Measurements from ENCODE around the gene HBA1. TPM values are rescaled to one million over a fixed set of nuclear protein-coding genes. Genes with fewer than 3 reads are reported as not detected.
A peak's percentile ranks its signal among the peaks of the same experiment; 100 is the strongest.

HBA1 gene
- total and polyA plus RNA-seq, 9 of the 15 experiments (the other 6 are each of a cell fraction or from before 2014, with no cell fraction given), result 128 to 2,388 (median 380) TPM

- TF ChIP-seq, protein P1, sequence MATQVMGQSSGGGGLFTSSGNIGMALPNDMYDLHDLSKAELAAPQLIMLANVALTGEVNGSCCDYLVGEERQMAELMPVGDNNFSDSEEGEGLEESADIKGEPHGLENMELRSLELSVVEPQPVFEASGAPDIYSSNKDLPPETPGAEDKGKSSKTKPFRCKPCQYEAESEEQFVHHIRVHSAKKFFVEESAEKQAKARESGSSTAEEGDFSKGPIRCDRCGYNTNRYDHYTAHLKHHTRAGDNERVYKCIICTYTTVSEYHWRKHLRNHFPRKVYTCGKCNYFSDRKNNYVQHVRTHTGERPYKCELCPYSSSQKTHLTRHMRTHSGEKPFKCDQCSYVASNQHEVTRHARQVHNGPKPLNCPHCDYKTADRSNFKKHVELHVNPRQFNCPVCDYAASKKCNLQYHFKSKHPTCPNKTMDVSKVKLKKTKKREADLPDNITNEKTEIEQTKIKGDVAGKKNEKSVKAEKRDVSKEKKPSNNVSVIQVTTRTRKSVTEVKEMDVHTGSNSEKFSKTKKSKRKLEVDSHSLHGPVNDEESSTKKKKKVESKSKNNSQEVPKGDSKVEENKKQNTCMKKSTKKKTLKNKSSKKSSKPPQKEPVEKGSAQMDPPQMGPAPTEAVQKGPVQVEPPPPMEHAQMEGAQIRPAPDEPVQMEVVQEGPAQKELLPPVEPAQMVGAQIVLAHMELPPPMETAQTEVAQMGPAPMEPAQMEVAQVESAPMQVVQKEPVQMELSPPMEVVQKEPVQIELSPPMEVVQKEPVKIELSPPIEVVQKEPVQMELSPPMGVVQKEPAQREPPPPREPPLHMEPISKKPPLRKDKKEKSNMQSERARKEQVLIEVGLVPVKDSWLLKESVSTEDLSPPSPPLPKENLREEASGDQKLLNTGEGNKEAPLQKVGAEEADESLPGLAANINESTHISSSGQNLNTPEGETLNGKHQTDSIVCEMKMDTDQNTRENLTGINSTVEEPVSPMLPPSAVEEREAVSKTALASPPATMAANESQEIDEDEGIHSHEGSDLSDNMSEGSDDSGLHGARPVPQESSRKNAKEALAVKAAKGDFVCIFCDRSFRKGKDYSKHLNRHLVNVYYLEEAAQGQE (IDR thresholded peaks at IDR 0.05; ENCODE audit: borderline replicate concordance), result peak; percentile 82
- TF ChIP-seq, protein P1 (CRISPR knock-in tag; IDR thresholded peaks at IDR 0.05; ENCODE audit: low read depth), result 0 out of 2 replicates have a peak, but pooled peaks have one; percentile 43
- TF ChIP-seq MLX (CRISPR knock-in tag; conservative IDR thresholded peaks at IDR 0.05) (no peak), SMARCA5 (IDR thresholded peaks at IDR 0.05) (peak; percentile 50; the same call in 1 of the 2 replicates), ELF4 (CRISPR knock-in tag; IDR thresholded peaks at IDR 0.05) (no peak), ZNF830 (CRISPR knock-in tag; IDR thresholded peaks at IDR 0.05) (no peak), KLF16 (IDR thresholded peaks at IDR 0.05) (no peak), CHD2 (IDR thresholded peaks at IDR 0.05; ENCODE audit: low read depth, low read length) (no peak), SFPQ (IDR thresholded peaks at IDR 0.05; ENCODE audit: low read depth, low read length) (no peak), TCFL5 (CRISPR knock-in tag; conservative IDR thresholded peaks at IDR 0.05) (no peak), MCM5 (IDR thresholded peaks at IDR 0.05; ENCODE audit: low read depth) (no peak), ZNF174 (CRISPR knock-in tag; IDR thresholded peaks at IDR 0.05) (no peak), RBM25 (IDR thresholded peaks at IDR 0.05; ENCODE audit: low read depth, low read length, severe bottlenecking) (peak; percentile 19), IRF2 (CRISPR knock-in tag; IDR thresholded peaks at IDR 0.05) (no peak), EZH2 (IDR thresholded peaks at IDR 0.05; ENCODE audit: borderline replicate concordance, low read depth, low read length) (no peak), ZNF668 (CRISPR knock-in tag; IDR thresholded peaks at IDR 0.05) (no peak), MED1 (CRISPR knock-in tag; IDR thresholded peaks at IDR 0.05; ENCODE audit: borderline replicate concordance) (no peak)
- TF ChIP-seq, protein P2, sequence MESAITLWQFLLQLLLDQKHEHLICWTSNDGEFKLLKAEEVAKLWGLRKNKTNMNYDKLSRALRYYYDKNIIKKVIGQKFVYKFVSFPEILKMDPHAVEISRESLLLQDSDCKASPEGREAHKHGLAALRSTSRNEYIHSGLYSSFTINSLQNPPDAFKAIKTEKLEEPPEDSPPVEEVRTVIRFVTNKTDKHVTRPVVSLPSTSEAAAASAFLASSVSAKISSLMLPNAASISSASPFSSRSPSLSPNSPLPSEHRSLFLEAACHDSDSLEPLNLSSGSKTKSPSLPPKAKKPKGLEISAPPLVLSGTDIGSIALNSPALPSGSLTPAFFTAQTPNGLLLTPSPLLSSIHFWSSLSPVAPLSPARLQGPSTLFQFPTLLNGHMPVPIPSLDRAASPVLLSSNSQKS (CRISPR knock-in tag; IDR thresholded peaks at IDR 0.05), result no peak
Measured at GRCh38 chr16:180101-180675, 3.7 kb downstream of the HBA1 start, which contains the start of gene HBQ1 (continued).
